HepG2 (cell line): Measurements from ENCODE around the gene CPPED1. TPM values are rescaled to one million over a fixed set of nuclear protein-coding genes. Genes with fewer than 3 reads are reported as not detected.
A peak's percentile ranks its signal among the peaks of the same experiment; 100 is the strongest.

ENCODE experiments used
- BRD4 ChIP-seq: sonication (generic); formaldehyde crosslinking; IDR thresholded peaks from 2 replicates; pipeline ENCODE4 v1.4.0; 2020; ENCODE audit warnings: missing genetic modification reagents
- CBFB ChIP-seq: sonication (generic); formaldehyde crosslinking; IDR thresholded peaks from 2 replicates; pipeline ENCODE4 v1.4.0; 2020; ENCODE audit warnings: missing genetic modification reagents
- JUN ChIP-seq: sonication (generic); formaldehyde crosslinking; IDR thresholded peaks from 2 replicates; pipeline ENCODE4 v1.4.0; 2020; ENCODE audit warnings: mild to moderate bottlenecking, missing genetic modification reagents
- LCORL ChIP-seq, 2 experiments: fragments of 450-650 bp in 1 of 2; sonication (generic) in 1 of 2; formaldehyde crosslinking in 1 of 2; IDR thresholded peaks; 2 replicates each; pipeline versions ENCODE4 v1.5.0 to v1.6.1; 2017 to 2020; ENCODE audit warnings: antibody characterized with exemption in 1 of 2, missing genetic modification reagents in 1 of 2
- MED1 ChIP-seq: sonication (generic); formaldehyde crosslinking; IDR thresholded peaks from 2 replicates; pipeline ENCODE4 v1.4.0; 2020; ENCODE audit warnings: missing genetic modification reagents
- NFRKB ChIP-seq: fragments of 450-650 bp; IDR thresholded peaks from 2 replicates; pipeline ENCODE4 v1.6.1; 2017
- NKX3-1 ChIP-seq: sonication (generic); formaldehyde crosslinking; IDR thresholded peaks from 2 replicates; pipeline ENCODE4 v1.5.0; 2020; ENCODE audit warnings: missing genetic modification reagents
- NRL ChIP-seq: sonication (generic); formaldehyde crosslinking; IDR thresholded peaks from 2 replicates; pipeline ENCODE4 v1.5.0; 2020; ENCODE audit warnings: missing genetic modification reagents, mild to moderate bottlenecking, moderate library complexity, borderline replicate concordance
- POLR2G ChIP-seq: fragments of 200-400 bp; formaldehyde crosslinking; IDR thresholded peaks from 2 replicates; pipeline ENCODE4 v1.6.1; 2018; ENCODE audit warnings: mild to moderate bottlenecking, low read depth, low read length, moderate library complexity
- REPIN1 ChIP-seq: sonication (generic); formaldehyde crosslinking; IDR thresholded peaks from 2 replicates; pipeline ENCODE4 v1.8.0; 2022; ENCODE audit warnings: missing genetic modification reagents, low read depth, mild to moderate bottlenecking, borderline replicate concordance
- RNF2 ChIP-seq: fragments of 450-650 bp; conservative IDR thresholded peaks from 2 replicates; pipeline ENCODE4 v1.6.1; 2016; ENCODE audit warnings: low read depth
- SIN3A ChIP-seq: IDR thresholded peaks from 2 replicates; pipeline ENCODE4 v1.6.1; 2011; ENCODE audit warnings: low read depth, mild to moderate bottlenecking, control low read depth, low read length, borderline replicate concordance
- SIN3B ChIP-seq: fragments of 150-350 bp; IDR thresholded peaks from 2 replicates; pipeline ENCODE4 v1.6.1; 2014; ENCODE audit warnings: low read length
- SIX4 ChIP-seq: sonication (generic); formaldehyde crosslinking; IDR thresholded peaks from 2 replicates; pipeline ENCODE4 v1.4.0; 2020; ENCODE audit warnings: missing genetic modification reagents
- STAT5B ChIP-seq: sonication (generic); formaldehyde crosslinking; IDR thresholded peaks from 2 replicates; pipeline ENCODE4 v1.4.0; 2020; ENCODE audit warnings: missing genetic modification reagents
- TRIM24 ChIP-seq: sonication (generic); formaldehyde crosslinking; IDR thresholded peaks from 2 replicates; pipeline ENCODE4 v1.8.0; 2022; ENCODE audit warnings: mild to moderate bottlenecking, missing genetic modification reagents
- U2AF1 ChIP-seq: fragments of 200-400 bp; formaldehyde crosslinking; optimal IDR thresholded peaks from 2 replicates; pipeline ENCODE3; 2017; ENCODE audit warnings: mild to moderate bottlenecking, low read depth, low read length
- ZFP41 ChIP-seq: sonication (generic); formaldehyde crosslinking; IDR thresholded peaks from 2 replicates; pipeline ENCODE4 v1.4.0; 2020; ENCODE audit warnings: mild to moderate bottlenecking, missing genetic modification reagents, borderline replicate concordance
- ZNF17 ChIP-seq: sonication (generic); formaldehyde crosslinking; IDR thresholded peaks from 2 replicates; pipeline ENCODE4 v1.5.0; 2020; ENCODE audit warnings: mild to moderate bottlenecking, missing genetic modification reagents
- ZNF556 ChIP-seq: sonication (generic); formaldehyde crosslinking; IDR thresholded peaks from 2 replicates; pipeline ENCODE4 v1.4.0; 2020; ENCODE audit warnings: mild to moderate bottlenecking, missing genetic modification reagents, borderline replicate concordance
- ZNF703 ChIP-seq: sonication (generic); formaldehyde crosslinking; IDR thresholded peaks from 2 replicates; pipeline ENCODE4 v1.5.1; 2020; ENCODE audit warnings: missing genetic modification reagents, mild to moderate bottlenecking, moderate library complexity, borderline replicate concordance
- polyA plus RNA-seq, 8 experiments: library from polyadenylated mRNA; depleted of rRNA in 3 of 8; stranded (reverse) in 7 of 8; unstranded in 1 of 8; fragments of >200 nt; fragmentation: Illumina TruSeq in 4 of 8; extraction: Trizol in 4 of 8; gene quantifications; 2 replicates each; pipeline versions ENCODE4 v1.2.1 to v1.2.3, GENCODE V29; 2011 to 2016; ENCODE audit warnings: low read depth in 4 of 8, missing spikeins in 1 of 8, mixed read lengths in 1 of 8; ENCODE audit not compliant: insufficient read depth in 1 of 8
- total RNA-seq, 5 experiments: library from RNA; depleted of rRNA; stranded (reverse); fragments of >200 nt; fragmentation: Illumina TruSeq; extraction: Trizol; gene quantifications; 2 replicates each; pipeline ENCODE4 v1.2.3, GENCODE V29; 2016; ENCODE audit warnings: low read depth in 1 of 5
- TF ChIP-seq, protein P1 (sequence below): sonication (generic); formaldehyde crosslinking; IDR thresholded peaks from 2 replicates; pipeline ENCODE4 v1.9.0; 2021; ENCODE audit warnings: missing genetic modification reagents, mild to moderate bottlenecking, borderline replicate concordance
- TF ChIP-seq, protein P2 (sequence below): sonication (generic); formaldehyde crosslinking; IDR thresholded peaks from 2 replicates; pipeline ENCODE4 v1.4.0; 2020; ENCODE audit warnings: missing genetic modification reagents, borderline replicate concordance
- TF ChIP-seq, protein P3 (sequence below): IDR thresholded peaks from 2 replicates; pipeline ENCODE4 v1.6.1; 2016; ENCODE audit warnings: missing compliant biosample characterization, missing genetic modification reagents, borderline replicate concordance
- TF ChIP-seq, protein P4 (sequence below): sonication (generic); formaldehyde crosslinking; IDR thresholded peaks from 2 replicates; pipeline ENCODE4 v1.8.1; 2023; ENCODE audit warnings: mild to moderate bottlenecking, missing genetic modification reagents

The CPPED1 gene
- total and polyA plus RNA-seq, 2 of the 13 experiments (the other 11 are each of a cell fraction or from before 2014, with no cell fraction given): 66.6 to 71.3 TPM

DNA sequence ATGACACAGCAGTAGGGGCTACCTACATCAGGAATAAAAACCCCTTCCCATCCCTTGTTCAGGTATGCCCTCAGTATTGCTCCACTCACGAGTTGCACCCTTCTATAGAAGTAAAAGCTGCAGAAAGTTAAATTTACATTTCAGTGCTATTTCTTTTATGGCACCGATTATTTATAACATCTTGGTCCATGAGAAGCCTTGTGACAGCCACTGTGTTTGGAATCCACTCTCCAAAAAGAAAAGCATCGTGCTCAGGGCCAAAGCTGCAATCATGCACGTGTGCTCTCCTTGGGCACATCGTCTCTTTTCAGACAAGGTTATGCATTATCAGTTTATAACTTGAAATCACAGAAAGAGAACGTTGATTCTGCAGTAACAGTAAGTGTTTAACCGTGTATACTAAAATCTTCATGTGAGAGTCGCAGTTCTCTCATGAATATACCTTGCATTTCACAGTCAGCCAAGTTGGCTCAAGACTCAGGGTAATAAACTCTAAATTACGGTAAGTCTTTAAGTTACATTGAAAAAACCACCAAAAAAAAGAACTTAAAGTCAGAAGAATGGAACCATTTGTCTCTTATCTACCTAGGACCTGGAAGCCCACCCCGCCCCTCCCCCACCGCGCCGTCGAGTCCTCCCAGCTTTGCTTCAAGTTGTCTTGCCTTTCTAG, 189.6 kb downstream of the CPPED1 start (continued):
- TF ChIP-seq, protein P1, sequence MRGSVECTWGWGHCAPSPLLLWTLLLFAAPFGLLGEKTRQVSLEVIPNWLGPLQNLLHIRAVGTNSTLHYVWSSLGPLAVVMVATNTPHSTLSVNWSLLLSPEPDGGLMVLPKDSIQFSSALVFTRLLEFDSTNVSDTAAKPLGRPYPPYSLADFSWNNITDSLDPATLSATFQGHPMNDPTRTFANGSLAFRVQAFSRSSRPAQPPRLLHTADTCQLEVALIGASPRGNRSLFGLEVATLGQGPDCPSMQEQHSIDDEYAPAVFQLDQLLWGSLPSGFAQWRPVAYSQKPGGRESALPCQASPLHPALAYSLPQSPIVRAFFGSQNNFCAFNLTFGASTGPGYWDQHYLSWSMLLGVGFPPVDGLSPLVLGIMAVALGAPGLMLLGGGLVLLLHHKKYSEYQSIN (CRISPR knock-in tag): no peak
- no peak for TF ChIP-seq JUN
- TF ChIP-seq, protein P2, sequence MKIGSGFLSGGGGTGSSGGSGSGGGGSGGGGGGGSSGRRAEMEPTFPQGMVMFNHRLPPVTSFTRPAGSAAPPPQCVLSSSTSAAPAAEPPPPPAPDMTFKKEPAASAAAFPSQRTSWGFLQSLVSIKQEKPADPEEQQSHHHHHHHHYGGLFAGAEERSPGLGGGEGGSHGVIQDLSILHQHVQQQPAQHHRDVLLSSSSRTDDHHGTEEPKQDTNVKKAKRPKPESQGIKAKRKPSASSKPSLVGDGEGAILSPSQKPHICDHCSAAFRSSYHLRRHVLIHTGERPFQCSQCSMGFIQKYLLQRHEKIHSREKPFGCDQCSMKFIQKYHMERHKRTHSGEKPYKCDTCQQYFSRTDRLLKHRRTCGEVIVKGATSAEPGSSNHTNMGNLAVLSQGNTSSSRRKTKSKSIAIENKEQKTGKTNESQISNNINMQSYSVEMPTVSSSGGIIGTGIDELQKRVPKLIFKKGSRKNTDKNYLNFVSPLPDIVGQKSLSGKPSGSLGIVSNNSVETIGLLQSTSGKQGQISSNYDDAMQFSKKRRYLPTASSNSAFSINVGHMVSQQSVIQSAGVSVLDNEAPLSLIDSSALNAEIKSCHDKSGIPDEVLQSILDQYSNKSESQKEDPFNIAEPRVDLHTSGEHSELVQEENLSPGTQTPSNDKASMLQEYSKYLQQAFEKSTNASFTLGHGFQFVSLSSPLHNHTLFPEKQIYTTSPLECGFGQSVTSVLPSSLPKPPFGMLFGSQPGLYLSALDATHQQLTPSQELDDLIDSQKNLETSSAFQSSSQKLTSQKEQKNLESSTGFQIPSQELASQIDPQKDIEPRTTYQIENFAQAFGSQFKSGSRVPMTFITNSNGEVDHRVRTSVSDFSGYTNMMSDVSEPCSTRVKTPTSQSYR (CRISPR knock-in tag): 0 out of 2 replicates have a peak, but pooled peaks have one; percentile 13
- no peak for TF ChIP-seq TRIM24
- TF ChIP-seq, protein P3, sequence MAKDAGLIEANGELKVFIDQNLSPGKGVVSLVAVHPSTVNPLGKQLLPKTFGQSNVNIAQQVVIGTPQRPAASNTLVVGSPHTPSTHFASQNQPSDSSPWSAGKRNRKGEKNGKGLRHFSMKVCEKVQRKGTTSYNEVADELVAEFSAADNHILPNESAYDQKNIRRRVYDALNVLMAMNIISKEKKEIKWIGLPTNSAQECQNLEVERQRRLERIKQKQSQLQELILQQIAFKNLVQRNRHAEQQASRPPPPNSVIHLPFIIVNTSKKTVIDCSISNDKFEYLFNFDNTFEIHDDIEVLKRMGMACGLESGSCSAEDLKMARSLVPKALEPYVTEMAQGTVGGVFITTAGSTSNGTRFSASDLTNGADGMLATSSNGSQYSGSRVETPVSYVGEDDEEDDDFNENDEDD (CRISPR knock-in tag): peak; percentile 30; the same call in 1 of the 2 replicates
- TF ChIP-seq NFRKB: no peak
- TF ChIP-seq SIN3A: no peak
- TF ChIP-seq RNF2: peak; percentile 36; the same call in 1 of the 2 replicates
- TF ChIP-seq SIX4 (CRISPR knock-in tag): no peak
- no peak for TF ChIP-seq CBFB (CRISPR knock-in tag)
- no peak for TF ChIP-seq NKX3-1 (CRISPR knock-in tag)
- TF ChIP-seq SIN3B: 0 out of 2 replicates have a peak, but pooled peaks have one; percentile 42
- no peak; the same call in 1 of the 2 replicates for TF ChIP-seq ZNF17 (CRISPR knock-in tag)
- no peak for TF ChIP-seq STAT5B
- no peak for TF ChIP-seq U2AF1
- TF ChIP-seq BRD4 (CRISPR knock-in tag): no peak
- no peak for TF ChIP-seq ZNF703 (CRISPR knock-in tag)
- TF ChIP-seq MED1 (CRISPR knock-in tag): no peak
- no peak for TF ChIP-seq NRL (CRISPR knock-in tag)
- 0 out of 2 replicates have a peak, but pooled peaks have one; percentile 7 for TF ChIP-seq ZNF556 (CRISPR knock-in tag)
- TF ChIP-seq, protein P4, sequence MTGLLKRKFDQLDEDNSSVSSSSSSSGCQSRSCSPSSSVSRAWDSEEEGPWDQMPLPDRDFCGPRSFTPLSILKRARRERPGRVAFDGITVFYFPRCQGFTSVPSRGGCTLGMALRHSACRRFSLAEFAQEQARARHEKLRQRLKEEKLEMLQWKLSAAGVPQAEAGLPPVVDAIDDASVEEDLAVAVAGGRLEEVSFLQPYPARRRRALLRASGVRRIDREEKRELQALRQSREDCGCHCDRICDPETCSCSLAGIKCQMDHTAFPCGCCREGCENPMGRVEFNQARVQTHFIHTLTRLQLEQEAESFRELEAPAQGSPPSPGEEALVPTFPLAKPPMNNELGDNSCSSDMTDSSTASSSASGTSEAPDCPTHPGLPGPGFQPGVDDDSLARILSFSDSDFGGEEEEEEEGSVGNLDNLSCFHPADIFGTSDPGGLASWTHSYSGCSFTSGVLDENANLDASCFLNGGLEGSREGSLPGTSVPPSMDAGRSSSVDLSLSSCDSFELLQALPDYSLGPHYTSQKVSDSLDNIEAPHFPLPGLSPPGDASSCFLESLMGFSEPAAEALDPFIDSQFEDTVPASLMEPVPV (CRISPR knock-in tag): no peak
- peak; percentile 70 for TF ChIP-seq POLR2G
- no peak for TF ChIP-seq ZFP41 (CRISPR knock-in tag)
- no peak for TF ChIP-seq LCORL (IDR thresholded peaks at IDR 0.05)
- no peak for TF ChIP-seq LCORL (CRISPR knock-in tag; IDR thresholded peaks at IDR 0.05)
- TF ChIP-seq REPIN1 (CRISPR knock-in tag): no peak
